Activated T-cell treated with anti-CD3 and anti-CD28 coated beads, Interleukin-2, amount 50 U/mL, for 4 hours (primary cell): ENCODE results near the gene PRSS48. TPM values are rescaled to one million over a fixed set of nuclear protein-coding genes. Genes with fewer than 3 reads are reported as not detected.
A peak's percentile ranks its signal among the peaks of the same experiment; 100 is the strongest.
"Not testable (repeated sequence)": the region's sequence is repeated elsewhere in the genome, so short reads cannot be mapped to it uniquely, and the experiment has no call there.

Experiments
- ATAC-seq, 2 donors: fragments of 200-7000 bp; cut with Tn5 transposase; one replicate each; pipeline ENCODE4 v1.10.0; 2021
- DNase-seq: peaks from one replicate; pipeline ENCODE4 v3.0.0-alpha.2; 2020
- H3K27me3 Mint-ChIP-seq: one replicate; pipeline ENCODE4 v1.8.0; 2021; ENCODE audit warnings: low read depth, mixed read lengths
- H3K36me3 Mint-ChIP-seq: one replicate; pipeline ENCODE4 v1.8.0; 2022; ENCODE audit warnings: mixed read lengths; ENCODE audit not compliant: insufficient read depth
- H3K4me1 Mint-ChIP-seq: one replicate; pipeline ENCODE4 v1.8.0; 2021; ENCODE audit warnings: low read depth, mixed read lengths
- H3K4me3 Mint-ChIP-seq: one replicate; pipeline ENCODE4 v1.8.0; 2021; ENCODE audit warnings: mild to moderate bottlenecking, moderate library complexity, mixed read lengths
- H3K9me3 Mint-ChIP-seq: one replicate; pipeline ENCODE4 v1.8.0; 2021; ENCODE audit warnings: mixed read lengths
- total RNA-seq, 3 donors: library from RNA; stranded (reverse); gene quantifications; one replicate each; pipeline ENCODE4 v1.2.1, GENCODE V29; 2021

Gene PRSS48
- total RNA-seq: not detected

GRCh38 chr4:151276787-151277562 is at the start of gene PRSS48:
Gene PRSS48, plus strand, starts transcription at chr4:151277161. Its CDS starts 12 bp downstream, at chr4:151277173.
- no peak within 1 kb of the TSS for H3K4me3 Mint-ChIP-seq
- H3K27me3 Mint-ChIP-seq: peaks cover 14% of the 10 kb centered on the region
- H3K9me3 Mint-ChIP-seq: no peaks in the 10 kb centered on the region
- peak; percentile 25 to 62 for ATAC-seq
- no peaks in the 10 kb centered on the region for H3K4me1 Mint-ChIP-seq
- no peak for DNase-seq
- H3K36me3 Mint-ChIP-seq: no peaks in the 10 kb centered on the region

GRCh38 chr4:151227172-151227571 is 49.8 kb upstream of the PRSS48 start:
- no peak for ATAC-seq
- no peak overlapping the region for H3K4me3 Mint-ChIP-seq
- no peaks in the 10 kb centered on the region for H3K36me3 Mint-ChIP-seq
- H3K4me1 Mint-ChIP-seq: no peaks in the 10 kb centered on the region
- peaks cover 11% of the 10 kb centered on the region for H3K27me3 Mint-ChIP-seq
- DNase-seq: no peak
- H3K9me3 Mint-ChIP-seq: no peaks in the 10 kb centered on the region

- Mint-ChIP-seq H3K27me3 (peaks cover 11% of the 10 kb centered on the region), H3K4me1 (no peaks in the 10 kb centered on the region), H3K9me3 (no peaks in the 10 kb centered on the region), H3K4me3 (no peak overlapping the region), H3K36me3 (no peaks in the 10 kb centered on the region)
- ATAC-seq (no peak), DNase-seq (no peak)
Observed at GRCh38 chr4:151227731-151228130, 49.2 kb upstream of the PRSS48 start.

GRCh38 chr4:151228189-151229119 is 48.5 kb upstream of the PRSS48 start:
- DNase-seq (no peak), ATAC-seq (no peak)
- Mint-ChIP-seq H3K27me3 (peaks cover 11% of the 10 kb centered on the region), H3K4me1 (no peaks in the 10 kb centered on the region), H3K4me3 (no peak overlapping the region), H3K36me3 (no peaks in the 10 kb centered on the region), H3K9me3 (no peaks in the 10 kb centered on the region)

- Mint-ChIP-seq H3K36me3 (no peaks in the 10 kb centered on the region), H3K4me3 (no peak overlapping the region), H3K4me1 (no peaks in the 10 kb centered on the region), H3K27me3 (peaks cover 8% of the 10 kb centered on the region), H3K9me3 (no peaks in the 10 kb centered on the region)
- ATAC-seq: no peak
- DNase-seq: no peak
Observed at GRCh38 chr4:151231915-151232595, 44.9 kb upstream of the PRSS48 start.

- no peaks in the 10 kb centered on the region for H3K4me1 Mint-ChIP-seq
- H3K27me3 Mint-ChIP-seq: peaks cover 16% of the 10 kb centered on the region
- no peaks in the 10 kb centered on the region for H3K9me3 Mint-ChIP-seq
- ATAC-seq (no peak), DNase-seq (no peak)
- H3K36me3 Mint-ChIP-seq: no peaks in the 10 kb centered on the region
- no peak overlapping the region for H3K4me3 Mint-ChIP-seq
Observed at GRCh38 chr4:151233600-151233999, 43.4 kb upstream of the PRSS48 start.

- not testable (repeated sequence) for ATAC-seq, H3K4me1 Mint-ChIP-seq, H3K36me3 Mint-ChIP-seq, H3K9me3 Mint-ChIP-seq, DNase-seq, H3K4me3 Mint-ChIP-seq
- H3K27me3 Mint-ChIP-seq: peaks cover 17% of the 10 kb centered on the region
Observed at GRCh38 chr4:151235373-151235772, 41.6 kb upstream of the PRSS48 start.

- no peak for DNase-seq
- Mint-ChIP-seq H3K27me3 (peaks cover 17% of the 10 kb centered on the region), H3K36me3 (no peaks in the 10 kb centered on the region), H3K9me3 (no peaks in the 10 kb centered on the region), H3K4me1 (no peaks in the 10 kb centered on the region), H3K4me3 (no peak overlapping the region)
- ATAC-seq: no peak
Observed at GRCh38 chr4:151236036-151236435, 40.9 kb upstream of the PRSS48 start.

GRCh38 chr4:151238477-151238876 is 38.5 kb upstream of the PRSS48 start:
- DNase-seq (no peak), ATAC-seq (no peak)
- Mint-ChIP-seq H3K4me1 (no peaks in the 10 kb centered on the region), H3K4me3 (no peak overlapping the region), H3K27me3 (peaks cover 17% of the 10 kb centered on the region), H3K9me3 (no peaks in the 10 kb centered on the region), H3K36me3 (no peaks in the 10 kb centered on the region)

- Mint-ChIP-seq H3K36me3 (no peaks in the 10 kb centered on the region), H3K9me3 (no peaks in the 10 kb centered on the region), H3K4me3 (no peak overlapping the region), H3K4me1 (no peaks in the 10 kb centered on the region), H3K27me3 (peaks cover 17% of the 10 kb centered on the region)
- ATAC-seq: no peak
- no peak for DNase-seq
Observed at GRCh38 chr4:151239608-151240007, 37.4 kb upstream of the PRSS48 start.

GRCh38 chr4:151242305-151242704 is 34.7 kb upstream of the PRSS48 start:
- no peak overlapping the region for H3K4me3 Mint-ChIP-seq
- H3K36me3 Mint-ChIP-seq: no peaks in the 10 kb centered on the region
- DNase-seq: no peak
- no peaks in the 10 kb centered on the region for H3K9me3 Mint-ChIP-seq
- peaks cover 20% of the 10 kb centered on the region for H3K27me3 Mint-ChIP-seq
- no peak for ATAC-seq
- H3K4me1 Mint-ChIP-seq: no peaks in the 10 kb centered on the region

- DNase-seq (no peak), ATAC-seq (no peak)
Observed at GRCh38 chr4:151246742-151247141, 30.2 kb upstream of the PRSS48 start.

GRCh38 chr4:151247395-151247794 is 29.6 kb upstream of the PRSS48 start:
- ATAC-seq (no peak), DNase-seq (no peak)
- no peaks in the 10 kb centered on the region for H3K9me3 Mint-ChIP-seq
- H3K36me3 Mint-ChIP-seq: no peaks in the 10 kb centered on the region
- H3K27me3 Mint-ChIP-seq: peaks cover 2% of the 10 kb centered on the region
- no peak overlapping the region for H3K4me3 Mint-ChIP-seq
- H3K4me1 Mint-ChIP-seq: no peaks in the 10 kb centered on the region

More at GRCh38 chr4:151246742-151247141, 30.2 kb upstream of the PRSS48 start:
- Mint-ChIP-seq H3K4me3 (no peak overlapping the region), H3K9me3 (no peaks in the 10 kb centered on the region), H3K27me3 (peaks cover 2% of the 10 kb centered on the region), H3K4me1 (no peaks in the 10 kb centered on the region), H3K36me3 (no peaks in the 10 kb centered on the region)

- Mint-ChIP-seq H3K27me3 (peaks cover 2% of the 10 kb centered on the region), H3K36me3 (no peaks in the 10 kb centered on the region), H3K4me1 (no peaks in the 10 kb centered on the region), H3K4me3 (no peak overlapping the region), H3K9me3 (no peaks in the 10 kb centered on the region)
- DNase-seq: no peak
- ATAC-seq: no peak
Observed at GRCh38 chr4:151248519-151248918, 28.4 kb upstream of the PRSS48 start.
